H54 (cell line): Measurements from ENCODE around the gene NUDT8.
"Not testable (repeated sequence)": the region's sequence is repeated elsewhere in the genome, so short reads cannot be mapped to it uniquely, and the experiment has no call there.

ENCODE experiments used
- DNase-seq: peaks from one replicate; pipeline ENCODE4 v3.0.0; 2011; ENCODE audit warnings: low spot score, mixed read lengths; ENCODE audit not compliant: insufficient read length
- FAIRE-seq: peaks from 3 replicates; lab custom pipeline; 2011; peaks lifted over from hg19 to GRCh38; lab: Jason Lieb, UNC
- POLR2A ChIP-seq: IDR thresholded peaks from 2 replicates; pipeline ENCODE4 v1.6.1; 2011; ENCODE audit warnings: low read depth, mild to moderate bottlenecking, low read length

Gene NUDT8

GRCh38 chr11:67632982-67633755 lies 3.4 kb upstream of the NUDT8 start:
- no peak for TF ChIP-seq POLR2A
- FAIRE-seq (no peak), DNase-seq (no peak)

DNA sequence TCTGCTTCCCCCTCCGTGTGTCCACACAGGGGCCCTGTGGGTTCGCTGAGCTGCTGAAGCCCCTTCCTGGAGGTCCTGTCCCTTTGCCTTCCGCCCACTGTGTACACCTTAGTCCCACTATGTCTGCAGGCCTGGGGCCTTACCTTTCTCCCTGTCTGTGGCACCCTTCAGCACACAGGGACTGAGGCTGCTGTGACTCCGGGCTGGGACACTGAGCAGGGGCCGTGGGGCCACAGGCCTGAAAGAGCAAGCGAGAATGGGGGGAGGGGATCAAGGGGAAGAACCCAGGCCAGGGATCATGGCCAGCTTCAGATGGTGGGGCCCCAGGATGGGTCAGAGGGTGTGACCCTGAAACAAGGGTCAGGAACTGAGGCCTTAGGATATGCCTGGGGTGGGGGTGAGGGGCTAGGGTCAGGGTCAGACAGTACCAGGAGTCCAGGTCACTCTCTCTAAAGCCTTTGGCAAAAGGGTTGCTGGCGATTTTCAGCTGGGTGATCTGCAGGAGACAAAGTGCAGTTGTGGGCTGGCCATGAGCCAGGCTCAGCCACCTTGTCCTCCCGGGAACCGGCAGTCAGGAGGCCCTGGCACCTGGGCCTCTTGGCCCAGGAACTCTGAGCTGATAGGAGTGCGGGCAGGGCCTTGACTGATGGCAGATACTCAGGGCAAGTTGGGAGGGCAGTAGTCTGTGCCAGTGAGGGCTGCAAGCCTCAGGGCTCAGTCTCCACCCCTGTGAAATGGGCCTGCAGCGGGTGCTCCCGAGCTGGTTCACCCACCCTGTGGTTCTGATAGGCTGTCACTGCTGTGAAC lies 2.6 kb upstream of the NUDT8 start:
- no peak for TF ChIP-seq POLR2A

GRCh38 chr11:67631853-67632174 lies 2.1 kb upstream of the NUDT8 start:
- DNase-seq (no peak), FAIRE-seq (no peak)
- TF ChIP-seq POLR2A, result no peak

More for the DNA sequence above, 2.6 kb upstream of the NUDT8 start:
- FAIRE-seq, result no peak
- DNase-seq, result no peak

- no peak for FAIRE-seq
- TF ChIP-seq POLR2A, result no peak
- no peak for DNase-seq
Observed at GRCh38 chr11:67631411-67631810, 1.7 kb upstream of the NUDT8 start.

GRCh38 chr11:67630943-67631331 lies 1.2 kb upstream of the NUDT8 start:
- no peak for TF ChIP-seq POLR2A
- no peak for FAIRE-seq
- DNase-seq, result no peak

DNA sequence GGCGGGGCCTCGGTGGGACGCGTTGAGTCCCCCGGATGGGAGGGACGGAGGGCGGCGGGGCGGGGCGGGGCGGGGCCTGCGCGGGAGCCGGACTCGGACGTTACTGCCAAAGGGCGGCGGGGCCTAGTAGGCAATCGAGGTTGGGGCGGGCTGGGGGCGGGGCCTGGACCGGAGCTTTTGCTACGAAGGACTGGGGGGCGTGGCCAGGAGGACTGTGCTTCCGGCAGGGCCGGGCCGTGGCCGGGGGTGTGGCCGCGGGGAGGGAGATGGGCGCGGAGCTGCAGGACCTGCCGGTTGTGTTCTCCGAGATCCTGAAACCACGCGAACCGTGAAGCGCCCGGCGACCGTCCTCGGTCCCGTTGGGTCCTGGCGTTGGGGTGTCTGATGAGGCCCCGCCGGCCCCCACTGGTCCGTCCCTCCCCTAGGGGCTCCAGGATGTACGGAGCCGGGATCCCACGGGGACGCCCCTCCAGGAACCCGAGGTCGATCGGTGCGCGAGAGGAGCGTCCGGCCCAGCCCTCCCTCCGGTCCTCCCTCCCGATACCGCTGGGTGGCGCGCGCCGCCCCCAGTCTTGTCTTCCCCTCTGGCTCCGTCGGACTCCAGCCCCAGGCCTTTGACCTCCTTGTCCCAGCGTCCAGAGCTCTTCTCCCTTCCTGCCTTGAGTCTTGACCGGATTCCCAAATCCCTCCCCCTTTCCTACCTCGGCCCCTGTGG lies 648 bp upstream of the NUDT8 start:
- TF ChIP-seq POLR2A, result peak; percentile 54; the same call in 1 of the 2 replicates
- FAIRE-seq (no peak), DNase-seq (peak; percentile 94)

- TF ChIP-seq POLR2A, result no peak
- DNase-seq (no peak), FAIRE-seq (no peak)
Observed at GRCh38 chr11:67628710-67629385, 889 bp downstream of the NUDT8 start.

- DNase-seq, result no peak
- no peak for TF ChIP-seq POLR2A
- FAIRE-seq, result no peak
Observed at GRCh38 chr11:67627812-67628624, 1.7 kb downstream of the NUDT8 start.

GRCh38 chr11:67627441-67627811 lies 2.3 kb downstream of the NUDT8 start:
- TF ChIP-seq POLR2A, result no peak
- FAIRE-seq (no peak), DNase-seq (no peak)

DNA sequence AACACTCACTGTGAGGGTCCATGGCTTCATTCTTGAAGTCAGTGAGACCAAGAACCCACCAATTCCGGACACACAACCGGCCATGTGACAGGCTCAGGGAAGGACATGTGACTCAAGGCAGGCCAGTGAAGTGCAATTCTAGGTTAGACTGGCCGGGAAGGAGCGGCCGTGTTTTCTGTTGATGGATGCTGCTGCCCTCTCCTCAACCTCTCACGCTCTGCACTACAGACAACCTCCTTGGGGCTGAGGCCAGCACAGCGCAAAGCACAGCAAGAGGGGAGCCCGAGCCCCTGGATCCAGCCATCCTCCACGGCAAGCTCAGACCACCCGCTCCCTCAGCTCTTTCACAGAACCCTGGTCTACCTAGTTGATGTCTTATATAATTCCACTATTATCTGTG lies 2.8 kb downstream of the NUDT8 start:
- FAIRE-seq (no peak), DNase-seq (no peak)
- TF ChIP-seq POLR2A, result no peak

- FAIRE-seq, DNase-seq: not testable (repeated sequence)
Observed at GRCh38 chr11:67626131-67626833, 3.5 kb downstream of the NUDT8 start.

DNA sequence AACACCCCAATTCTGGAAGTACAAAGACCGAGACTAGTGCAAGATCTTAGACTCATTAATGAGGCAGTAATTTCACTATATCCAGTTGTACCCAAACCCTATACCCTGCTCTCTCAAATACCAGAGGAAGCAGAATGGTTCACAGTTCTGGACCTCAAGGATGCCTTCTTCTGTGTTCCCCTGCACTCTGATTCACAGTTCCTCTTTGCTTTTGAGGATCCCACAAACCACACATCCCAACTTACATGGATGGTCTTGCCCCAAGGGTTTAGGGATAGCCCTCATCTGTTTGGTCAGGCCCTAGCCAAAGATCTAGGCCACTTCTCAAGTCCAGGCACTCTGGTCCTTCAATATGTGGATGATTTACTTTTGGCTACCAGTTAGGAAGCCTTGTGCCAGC lies 5.9 kb downstream of the NUDT8 start:
- FAIRE-seq, result not testable (repeated sequence)

GRCh38 chr11:67622905-67623304 lies 6.8 kb downstream of the NUDT8 start:
- not testable (repeated sequence) for DNase-seq, FAIRE-seq

More for the DNA sequence above, 5.9 kb downstream of the NUDT8 start:
- DNase-seq, result not testable (repeated sequence)

GRCh38 chr11:67621928-67622327 lies 7.8 kb downstream of the NUDT8 start:
- FAIRE-seq, DNase-seq: not testable (repeated sequence)

GRCh38 chr11:67620621-67621020 lies 9.1 kb downstream of the NUDT8 start:
- FAIRE-seq, DNase-seq: not testable (repeated sequence)

- not testable (repeated sequence) for FAIRE-seq, DNase-seq
Observed at GRCh38 chr11:67619683-67620618, 9.8 kb downstream of the NUDT8 start.
